Endothelial cell (in vitro differentiated cells): ENCODE measurements around the gene QKI. TPM values are rescaled to one million over a fixed set of nuclear protein-coding genes. Genes with fewer than 3 reads are reported as not detected.
"Not testable (repeated sequence)": the region's sequence is repeated elsewhere in the genome, so short reads cannot be mapped to it uniquely, and the experiment has no call there.

Source experiments
- DNase-seq: peaks from one replicate; pipeline ENCODE4 v3.0.0; 2021; ENCODE audit warnings: low spot score
- H3K27ac Mint-ChIP-seq: one replicate; pipeline ENCODE4 v1.8.0; 2021; ENCODE audit warnings: mixed read lengths, inconsistent platforms; ENCODE audit not compliant: unreplicated experiment
- H3K27me3 Mint-ChIP-seq: one replicate; pipeline ENCODE4 v1.8.0; 2021; ENCODE audit warnings: mild to moderate bottlenecking, moderate library complexity, mixed read lengths, inconsistent platforms; ENCODE audit not compliant: unreplicated experiment
- H3K36me3 Mint-ChIP-seq: one replicate; pipeline ENCODE4 v1.8.0; 2021; ENCODE audit warnings: mild to moderate bottlenecking, low read depth, mixed read lengths, inconsistent platforms; ENCODE audit not compliant: unreplicated experiment
- H3K4me1 Mint-ChIP-seq: one replicate; pipeline ENCODE4 v1.8.0; 2021; ENCODE audit warnings: mild to moderate bottlenecking, mixed read lengths, inconsistent platforms; ENCODE audit not compliant: unreplicated experiment
- H3K4me3 Mint-ChIP-seq: one replicate; pipeline ENCODE4 v1.8.0; 2021; ENCODE audit warnings: mild to moderate bottlenecking, mixed read lengths, inconsistent platforms; ENCODE audit not compliant: unreplicated experiment
- H3K9me3 Mint-ChIP-seq: one replicate; pipeline ENCODE4 v1.8.0; 2021; ENCODE audit warnings: mixed read lengths, inconsistent platforms; ENCODE audit not compliant: unreplicated experiment
- total RNA-seq: library from RNA; stranded (reverse); fragmentation: NEBNext Ultra II Directional; extraction: Animal tissue kit (Norgen Biotek cat#: 25700); gene quantifications from one replicate; pipeline ENCODE4 v1.2.1, GENCODE V29; 2021; ENCODE audit not compliant: unreplicated experiment
- TF ChIP-seq, protein P1 (sequence below): fragments of 200-600 bp; sonication (generic); IDR thresholded peaks from one replicate; pipeline ENCODE4 v1.5.0; 2021; ENCODE audit warnings: antibody characterized with exemption; ENCODE audit not compliant: unreplicated experiment

Gene QKI
- total RNA-seq, 1 donor from 2014 or later, result 326 TPM

- peak overlapping the region; percentile 14 for H3K4me3 Mint-ChIP-seq
- H3K36me3 Mint-ChIP-seq, result peaks cover 3% of the 10 kb centered on the region
- peaks cover 3% of the 10 kb centered on the region for H3K4me1 Mint-ChIP-seq
- peak overlapping the region; percentile 16 for H3K27ac Mint-ChIP-seq
- DNase-seq, result no peak
- TF ChIP-seq, protein P1, sequence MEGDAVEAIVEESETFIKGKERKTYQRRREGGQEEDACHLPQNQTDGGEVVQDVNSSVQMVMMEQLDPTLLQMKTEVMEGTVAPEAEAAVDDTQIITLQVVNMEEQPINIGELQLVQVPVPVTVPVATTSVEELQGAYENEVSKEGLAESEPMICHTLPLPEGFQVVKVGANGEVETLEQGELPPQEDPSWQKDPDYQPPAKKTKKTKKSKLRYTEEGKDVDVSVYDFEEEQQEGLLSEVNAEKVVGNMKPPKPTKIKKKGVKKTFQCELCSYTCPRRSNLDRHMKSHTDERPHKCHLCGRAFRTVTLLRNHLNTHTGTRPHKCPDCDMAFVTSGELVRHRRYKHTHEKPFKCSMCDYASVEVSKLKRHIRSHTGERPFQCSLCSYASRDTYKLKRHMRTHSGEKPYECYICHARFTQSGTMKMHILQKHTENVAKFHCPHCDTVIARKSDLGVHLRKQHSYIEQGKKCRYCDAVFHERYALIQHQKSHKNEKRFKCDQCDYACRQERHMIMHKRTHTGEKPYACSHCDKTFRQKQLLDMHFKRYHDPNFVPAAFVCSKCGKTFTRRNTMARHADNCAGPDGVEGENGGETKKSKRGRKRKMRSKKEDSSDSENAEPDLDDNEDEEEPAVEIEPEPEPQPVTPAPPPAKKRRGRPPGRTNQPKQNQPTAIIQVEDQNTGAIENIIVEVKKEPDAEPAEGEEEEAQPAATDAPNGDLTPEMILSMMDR, result no peak
- no peaks in the 10 kb centered on the region for H3K9me3 Mint-ChIP-seq
- H3K27me3 Mint-ChIP-seq, result peaks cover 5% of the 10 kb centered on the region
These were observed 169.0 kb downstream of the QKI start for GRCh38 chr6:163583558-163583957.

DNA sequence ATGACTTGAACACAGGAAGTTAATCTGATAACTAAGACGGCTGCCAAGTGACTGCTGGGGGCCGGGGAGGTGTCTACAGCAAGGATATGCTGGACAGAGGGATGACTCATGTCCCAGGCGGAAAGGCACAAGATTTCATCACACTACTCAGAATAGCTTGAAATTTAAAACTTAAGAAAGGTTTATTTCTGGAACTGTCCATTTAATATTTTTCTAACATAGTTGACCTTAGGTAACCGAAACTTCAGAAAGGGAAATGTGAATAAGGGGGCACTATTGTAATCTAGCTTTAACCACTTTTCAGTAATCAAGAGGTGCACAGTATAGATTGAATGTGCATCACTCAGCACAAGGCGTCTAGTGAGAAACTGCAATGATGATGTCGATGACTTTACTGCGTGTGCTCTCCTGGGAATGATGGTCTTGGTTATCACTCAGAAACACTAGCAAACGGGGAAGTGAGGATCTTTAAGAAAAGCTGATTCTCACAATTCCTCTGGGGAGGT, 171.5 kb downstream of the QKI start:
- H3K4me3 Mint-ChIP-seq, result no peak overlapping the region
- peaks cover 8% of the 10 kb centered on the region for H3K36me3 Mint-ChIP-seq
- H3K27me3 Mint-ChIP-seq, result peaks cover 8% of the 10 kb centered on the region
- H3K9me3 Mint-ChIP-seq, result peaks cover 2% of the 10 kb centered on the region
- no peaks in the 10 kb centered on the region for H3K4me1 Mint-ChIP-seq
- no peak overlapping the region for H3K27ac Mint-ChIP-seq
- TF ChIP-seq, protein P1, result no peak
- no peak for DNase-seq

GRCh38 chr6:163586888-163587287, 172.4 kb downstream of the QKI start:
- H3K27me3 Mint-ChIP-seq, result peaks cover 12% of the 10 kb centered on the region
- no peak for DNase-seq
- H3K4me3 Mint-ChIP-seq, result no peak overlapping the region
- H3K4me1 Mint-ChIP-seq, result no peaks in the 10 kb centered on the region
- no peak overlapping the region for H3K27ac Mint-ChIP-seq
- H3K36me3 Mint-ChIP-seq, result peaks cover 12% of the 10 kb centered on the region
- H3K9me3 Mint-ChIP-seq, result peaks cover 6% of the 10 kb centered on the region
- TF ChIP-seq, protein P1, result no peak

DNA sequence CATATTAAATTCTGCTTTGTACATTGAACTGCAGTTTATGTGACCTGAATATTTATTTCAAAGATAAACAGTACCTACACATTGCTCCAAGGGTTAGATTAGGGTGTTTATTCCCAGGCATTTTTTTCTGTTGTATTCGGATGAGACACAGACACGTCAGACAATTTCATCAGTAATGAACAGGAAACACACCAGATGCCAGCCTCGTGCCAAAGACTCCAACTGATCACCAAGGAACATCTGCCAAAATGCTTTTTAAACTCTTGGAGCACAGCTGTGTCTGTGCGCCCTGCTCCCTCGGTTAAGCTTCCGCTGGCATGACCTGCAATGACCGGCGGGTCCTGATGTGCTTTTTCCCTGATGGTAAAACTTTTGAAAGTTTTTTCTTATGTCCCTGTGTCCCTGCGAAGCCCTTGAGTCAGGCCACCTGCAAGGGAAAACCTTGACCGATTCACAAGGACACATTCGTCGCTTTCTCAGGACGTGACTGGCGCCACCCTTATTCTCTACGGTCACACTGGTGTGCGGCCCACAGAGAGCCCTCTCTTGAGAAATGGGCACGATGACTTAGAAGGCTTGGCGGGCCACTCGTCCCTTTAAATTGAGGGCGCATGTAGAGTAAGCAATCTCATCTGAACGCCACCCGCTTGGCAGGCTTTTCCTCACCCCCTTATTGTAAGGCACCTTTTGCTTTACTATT, 173.9 kb downstream of the QKI start:
- peaks cover 9% of the 10 kb centered on the region for H3K9me3 Mint-ChIP-seq
- H3K36me3 Mint-ChIP-seq, result peaks cover 17% of the 10 kb centered on the region
- no peak overlapping the region for H3K4me3 Mint-ChIP-seq
- TF ChIP-seq, protein P1, result no peak
- no peaks in the 10 kb centered on the region for H3K4me1 Mint-ChIP-seq
- DNase-seq, result no peak
- no peak overlapping the region for H3K27ac Mint-ChIP-seq
- peaks cover 12% of the 10 kb centered on the region for H3K27me3 Mint-ChIP-seq

DNA sequence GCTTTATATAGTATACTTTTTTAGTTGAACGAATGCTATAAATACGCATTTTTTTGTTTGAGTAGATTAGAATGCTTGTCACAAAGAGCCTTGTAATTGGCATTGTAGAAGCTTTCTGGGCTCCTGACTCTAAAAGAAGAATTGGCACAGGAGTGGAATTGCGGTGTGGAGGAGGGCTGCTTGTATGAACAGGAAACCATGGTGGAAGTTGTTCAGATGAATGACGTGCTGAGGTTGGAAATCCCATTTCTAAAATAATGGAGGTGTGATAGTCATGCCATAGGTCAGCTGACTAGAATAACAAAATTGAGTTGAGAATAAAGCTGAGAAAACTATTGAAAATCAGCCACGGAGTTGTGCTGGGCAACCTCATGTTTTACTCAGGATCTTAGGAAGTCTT, 174.9 kb downstream of the QKI start:
- TF ChIP-seq, protein P1, result no peak
- Mint-ChIP-seq H3K36me3 (peaks cover 19% of the 10 kb centered on the region), H3K27me3 (peaks cover 10% of the 10 kb centered on the region), H3K27ac (no peak overlapping the region), H3K9me3 (peaks cover 9% of the 10 kb centered on the region), H3K4me3 (no peak overlapping the region), H3K4me1 (no peaks in the 10 kb centered on the region)
- DNase-seq, result no peak

- DNase-seq, H3K9me3 Mint-ChIP-seq, H3K4me1 Mint-ChIP-seq, H3K4me3 Mint-ChIP-seq, H3K27me3 Mint-ChIP-seq, H3K27ac Mint-ChIP-seq: not testable (repeated sequence)
- peaks cover 19% of the 10 kb centered on the region for H3K36me3 Mint-ChIP-seq
These were observed 175.6 kb downstream of the QKI start for GRCh38 chr6:163590132-163590531.
